ENCODE measurements around the gene NTN3. TPM values are rescaled to one million over a fixed set of nuclear protein-coding genes. Genes with fewer than 3 reads are reported as not detected.

The NTN3 gene
- total and polyA plus RNA-seq, 8 donors = 1.7 to 6.7 (median 4.1) TPM; not detected in 1

GRCh38 chr16:2497695-2498484 is 26.8 kb downstream of the NTN3 start:
- H3K36me3 ChIP-seq = peaks cover 0 to 55% of the 10 kb centered on the region in 2 donors
- ATAC-seq (no peak), DNase-seq (peak in 2 of 4 donors; percentile 71 to 74)
- no peaks in the 10 kb centered on the region for H3K9me3 ChIP-seq
- peaks cover 14 to 51% of the 10 kb centered on the region in 2 donors for H3K4me1 ChIP-seq
- intact Hi-C loops (cut with DNase I) = no loop called here
- H3K27me3 ChIP-seq = no peaks in the 10 kb centered on the region
- TF ChIP-seq CTCF (IDR thresholded peaks at IDR 0.05) = no peak
- no peak overlapping the region for H3K4me3 ChIP-seq
- H3K27ac ChIP-seq = no peak overlapping the region

- H3K27ac ChIP-seq = peak overlapping the region in 1 of 2 donors; percentile 37
- no peak for TF ChIP-seq CTCF (IDR thresholded peaks at IDR 0.05)
- intact Hi-C loops (cut with DNase I) = no loop called here
- peaks cover 14 to 59% of the 10 kb centered on the region in 2 donors for H3K4me1 ChIP-seq
- no peaks in the 10 kb centered on the region for H3K9me3 ChIP-seq
- no peak overlapping the region for H3K4me3 ChIP-seq
- peak in 1 of 4 donors; percentile 85 for DNase-seq
- ATAC-seq = peak; percentile 33
- H3K36me3 ChIP-seq = peaks cover 0 to 55% of the 10 kb centered on the region in 2 donors
- H3K27me3 ChIP-seq = no peaks in the 10 kb centered on the region
Measured at GRCh38 chr16:2498531-2499253, 27.6 kb downstream of the NTN3 start.

- no peaks in the 10 kb centered on the region for H3K9me3 ChIP-seq
- peaks cover 0 to 55% of the 10 kb centered on the region in 2 donors for H3K36me3 ChIP-seq
- intact Hi-C loops (cut with DNase I) = no loop called here
- H3K27ac ChIP-seq = peak overlapping the region in 1 of 2 donors; percentile 37
- peak in 1 of 4 donors; percentile 63 for DNase-seq
- H3K4me1 ChIP-seq = peaks cover 14 to 55% of the 10 kb centered on the region in 2 donors
- no peak overlapping the region for H3K4me3 ChIP-seq
- no peak for TF ChIP-seq CTCF (IDR thresholded peaks at IDR 0.05)
- H3K27me3 ChIP-seq = no peaks in the 10 kb centered on the region
- no peak for ATAC-seq
Measured at GRCh38 chr16:2499454-2499853, 28.4 kb downstream of the NTN3 start.

- ATAC-seq (no peak), DNase-seq (peak in 1 of 4 donors; percentile 61)
- TF ChIP-seq CTCF (IDR thresholded peaks at IDR 0.05) = no peak
- no peak overlapping the region for H3K4me3 ChIP-seq
- intact Hi-C loops (cut with DNase I) = loop anchor here in 1 of 2 donors (5.0 kb wide), 1 partner anchor 158 kb away; the partner anchor contains the start of gene ABCA3
- H3K4me1 ChIP-seq = peaks cover 14 to 54% of the 10 kb centered on the region in 2 donors
- no peaks in the 10 kb centered on the region for H3K9me3 ChIP-seq
- H3K27me3 ChIP-seq = no peaks in the 10 kb centered on the region
- H3K36me3 ChIP-seq = peaks cover 0 to 55% of the 10 kb centered on the region in 2 donors
- H3K27ac ChIP-seq = no peak overlapping the region
Measured at GRCh38 chr16:2499890-2500429, 28.9 kb downstream of the NTN3 start.

Data from left lung (tissue), 10 donors.